Spleen (tissue), 11 donors: Measurements from ENCODE around the gene IGF1R. TPM values are rescaled to one million over a fixed set of nuclear protein-coding genes. Genes with fewer than 3 reads are reported as not detected.

ENCODE experiments used
- DNase-seq: peaks from one replicate; pipeline ENCODE4 v3.0.0-alpha.2; 2020
- H3K27ac ChIP-seq, 8 donors: fragments of 200-600 bp; sonication (generic) in 7 of 8; 1 replicate in 4 of 8; 2 replicates in 4 of 8; pipeline versions ENCODE4 v1.5.0 to v1.8.0; 2016 to 2021; ENCODE audit warnings: inconsistent platforms in 4 of 8, mild to moderate bottlenecking in 4 of 8, moderate library complexity in 1 of 8
- H3K27me3 ChIP-seq, 7 donors: fragments of 200-600 bp; sonication (generic) in 6 of 7; replicated peaks in 1 of 7; 1 replicate in 4 of 7; 2 replicates in 3 of 7; pipeline versions ENCODE4 v1.5.0 to v1.8.0; 2016 to 2021; ENCODE audit warnings: inconsistent platforms in 3 of 7, mild to moderate bottlenecking in 1 of 7
- H3K36me3 ChIP-seq, 6 donors: fragments of 200-600 bp; sonication (generic) in 5 of 6; 1 replicate in 4 of 6; 2 replicates in 2 of 6; pipeline versions ENCODE4 v1.5.0 to v1.8.0; 2016 to 2021; ENCODE audit warnings: inconsistent platforms in 2 of 6
- H3K4me1 ChIP-seq, 6 donors: fragments of 200-600 bp; sonication (generic) in 5 of 6; 1 replicate in 3 of 6; 2 replicates in 3 of 6; pipeline versions ENCODE4 v1.5.0 to v1.8.0; 2016 to 2021; ENCODE audit warnings: inconsistent platforms in 3 of 6
- H3K4me3 ChIP-seq, 8 donors: fragments of 200-600 bp; sonication (generic) in 7 of 8; 1 replicate in 4 of 8; 2 replicates in 4 of 8; pipeline versions ENCODE4 v1.5.0 to v1.8.0; 2016 to 2021; ENCODE audit warnings: inconsistent platforms in 4 of 8, mild to moderate bottlenecking in 4 of 8, moderate library complexity in 2 of 8
- H3K9me3 ChIP-seq, 8 donors: fragments of 200-600 bp; sonication (generic) in 7 of 8; 1 replicate in 4 of 8; 2 replicates in 4 of 8; pipeline versions ENCODE4 v1.5.0 to v1.8.0; 2016 to 2021; ENCODE audit warnings: inconsistent platforms in 4 of 8
- CTCF ChIP-seq, 11 experiments: fragments of 200-600 bp in 7 of 11; fragments of 450-650 bp in 4 of 11; sonication (generic) in 4 of 11; IDR thresholded peaks in 8 of 11; conservative IDR thresholded peaks in 3 of 11; 1 replicate in 7 of 11; 2 replicates in 4 of 11; pipeline versions ENCODE4 v1.4.0 to v1.8.0; 2016 to 2021; ENCODE audit warnings: antibody characterized with exemption in 11 of 11, inconsistent platforms in 4 of 11, mild to moderate bottlenecking in 1 of 11
- POLR2A ChIP-seq, 3 donors: fragments of 450-650 bp; IDR thresholded peaks; one replicate each; pipeline ENCODE4 v1.5.1; 2017; ENCODE audit warnings: antibody characterized with exemption in 3 of 3, mild to moderate bottlenecking in 1 of 3
- POLR2AphosphoS5 ChIP-seq, 3 donors: sonication (generic); formaldehyde crosslinking; IDR thresholded peaks; one replicate each; pipeline ENCODE4 v1.5.1; 2017; ENCODE audit warnings: antibody characterized with exemption in 3 of 3
- WGBS, 5 donors: extraction: QIAGEN DNeasy Blood & Tissue Kit in 3 of 5; methylation state at CpG; one replicate each; pipeline versions ENCODE4 v1.1.5 to v1.1.7; 2013 to 2018; 5-methylcytosine and 5-hydroxymethylcytosine counted together
- intact Hi-C: fragments of 100-400 bp; cut with DNase I; formaldehyde crosslinking; loops from one replicate; pipeline ENCODE4 v1.15.0; 2023; ENCODE audit warnings: low total_unique reads
- polyA plus RNA-seq, 3 donors: library from polyadenylated mRNA; stranded (reverse); fragments of 200-250 nt; gene quantifications; one replicate each; pipeline ENCODE4 v1.2.1, GENCODE V29; 2013
- total RNA-seq, 7 donors: library from RNA; depleted of rRNA in 3 of 7; stranded (reverse); fragments of >200 nt in 3 of 7; fragmentation: NEBNext Ultra II Directional in 4 of 7; extraction: Animal tissue kit (Norgen Biotek cat#: 25700) in 4 of 7; gene quantifications; one replicate each; pipeline versions ENCODE4 v1.1.0 to v1.2.1, GENCODE V29; 2016 to 2021
- donor health status: healthy with polysubstance abuse.
- donor health status: DM: no; HTN: no; CAD: no; lungs with moderate emphysema.
- donor health status: DM: no; HTN: no; CAD: no.
- donor health status: Bipolar disorder and iron deficiency.
- donor health status: healthy.
- donor health status: DM: no; HTN: no; CAD: no.
- donor health status: DM: yes; HTN: yes; CAD: no.

Gene IGF1R
- total and polyA plus RNA-seq, 10 donors, result 1.1 to 104 (median 53.1) TPM

DNA sequence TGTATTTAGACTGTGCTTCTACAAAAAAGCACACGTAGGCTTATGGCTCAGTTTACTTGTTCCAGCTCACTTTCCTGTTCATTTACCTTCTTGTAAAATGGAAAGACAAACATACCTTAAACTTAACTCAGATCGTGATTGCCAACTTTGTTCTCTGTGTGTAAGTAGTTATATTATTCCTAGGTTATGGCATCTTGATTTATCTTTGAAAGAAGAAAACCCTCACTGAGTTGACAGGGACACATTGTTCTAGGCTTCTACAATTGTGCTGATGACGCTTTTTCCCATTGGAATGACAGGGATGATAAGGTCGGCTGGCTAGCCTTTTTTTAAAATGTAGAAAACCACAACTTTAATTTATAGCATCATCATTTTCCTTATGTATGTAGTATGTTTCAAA, 140.7 kb downstream of the IGF1R start:
- no peak for DNase-seq
- H3K27ac ChIP-seq, result peak overlapping the region in 5 of 8 donors; percentile 10 to 78 (median 70)
- intact Hi-C loops, result no loop called here
- TF ChIP-seq POLR2A (IDR thresholded peaks at IDR 0.05) (no peak), POLR2AphosphoS5 (IDR thresholded peaks at IDR 0.05) (no peak), CTCF (IDR thresholded peaks at IDR 0.05 in 8 of 11, conservative IDR thresholded peaks at IDR 0.05 in 3 of 11) (no peak)
- no peaks in the 10 kb centered on the region for H3K9me3 ChIP-seq
- H3K27me3 ChIP-seq, result no peaks in the 10 kb centered on the region
- peaks cover 4 to 74% (median 25%) of the 10 kb centered on the region in 6 donors for H3K4me1 ChIP-seq
- 82 to 88% (median 85%) methylated on average over 4 of the region's 4 CpGs for WGBS, 5 donors
- H3K36me3 ChIP-seq, result no peaks in the 10 kb centered on the region
- no peak overlapping the region for H3K4me3 ChIP-seq

DNA sequence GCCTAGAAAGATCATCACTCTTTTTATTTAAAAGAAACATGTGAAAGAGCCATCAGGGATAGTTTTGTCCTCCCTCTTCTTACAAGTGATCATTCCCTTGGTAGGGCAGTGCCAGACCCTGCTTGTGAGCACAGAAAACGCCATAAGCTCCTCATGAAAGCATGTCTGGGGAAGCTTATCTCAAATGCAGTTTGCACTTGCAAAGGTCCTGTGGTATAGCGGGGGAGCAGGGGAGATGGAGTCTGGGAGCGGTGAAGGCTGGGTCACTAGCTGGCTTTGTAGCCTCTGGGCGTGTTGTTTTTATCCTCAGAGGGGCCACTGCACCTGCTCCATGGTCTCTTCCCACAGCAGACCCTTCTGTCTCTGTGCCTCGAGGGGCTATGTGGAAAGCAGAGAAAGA, 141.9 kb downstream of the IGF1R start:
- WGBS, 5 donors, result 79 to 92% (median 88%) methylated on average over 5 of the region's 5 CpGs
- DNase-seq, result no peak
- TF ChIP-seq CTCF (IDR thresholded peaks at IDR 0.05 in 8 of 11, conservative IDR thresholded peaks at IDR 0.05 in 3 of 11) (no peak), POLR2A (IDR thresholded peaks at IDR 0.05) (no peak), POLR2AphosphoS5 (IDR thresholded peaks at IDR 0.05) (no peak)
- Histone ChIP-seq H3K9me3 (no peaks in the 10 kb centered on the region), H3K4me3 (no peak overlapping the region), H3K36me3 (no peaks in the 10 kb centered on the region), H3K27ac (peak overlapping the region in 1 of 8 donors; percentile 78), H3K27me3 (no peaks in the 10 kb centered on the region), H3K4me1 (peaks cover 4 to 82% (median 26%) of the 10 kb centered on the region in 6 donors)
- intact Hi-C loops, result no loop called here

DNA sequence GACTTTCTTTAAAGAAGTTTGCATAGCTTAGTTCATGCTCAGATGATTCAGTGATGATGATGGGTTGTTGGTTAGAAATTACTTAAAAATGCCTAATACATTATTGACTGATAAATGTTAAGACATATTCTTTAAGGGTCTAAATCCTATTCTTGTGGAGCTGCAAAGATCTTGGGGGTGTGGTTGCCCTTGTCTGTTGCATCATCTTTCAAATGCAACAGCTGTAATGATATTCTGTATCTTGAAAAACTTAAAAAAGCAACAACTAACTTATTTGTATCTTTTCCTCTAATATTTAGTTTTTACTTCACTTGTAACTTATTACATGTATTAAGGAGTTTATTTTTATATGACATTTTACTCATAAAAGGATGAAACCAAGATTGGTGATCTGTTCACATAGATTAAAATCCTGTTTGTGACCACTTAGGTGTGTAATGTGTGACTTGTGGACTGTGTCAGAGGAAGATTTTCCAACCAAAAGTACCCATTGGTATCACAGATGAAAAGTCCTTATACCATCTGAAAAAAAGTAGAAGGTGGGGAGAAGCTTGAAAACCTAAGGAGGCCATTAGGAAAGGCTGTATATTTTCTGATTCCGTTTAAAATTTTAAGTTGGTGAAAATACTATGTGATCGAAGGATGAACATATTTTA, 142.8 kb downstream of the IGF1R start:
- no peak for TF ChIP-seq POLR2AphosphoS5 (IDR thresholded peaks at IDR 0.05)
- TF ChIP-seq CTCF (IDR thresholded peaks at IDR 0.05 in 8 of 11, conservative IDR thresholded peaks at IDR 0.05 in 3 of 11), result no peak
- no peak for TF ChIP-seq POLR2A (IDR thresholded peaks at IDR 0.05)
- intact Hi-C loops, result no loop called here
- WGBS, 5 donors, result 92 to 98% (median 94%) methylated on average over 2 of the region's 2 CpGs
- Histone ChIP-seq H3K9me3 (no peaks in the 10 kb centered on the region), H3K4me3 (no peak overlapping the region), H3K4me1 (peaks cover 4 to 90% (median 24%) of the 10 kb centered on the region in 6 donors), H3K27me3 (no peaks in the 10 kb centered on the region), H3K36me3 (no peaks in the 10 kb centered on the region), H3K27ac (no peak overlapping the region)
- DNase-seq, result no peak

- TF ChIP-seq POLR2A (IDR thresholded peaks at IDR 0.05) (no peak), POLR2AphosphoS5 (IDR thresholded peaks at IDR 0.05) (no peak), CTCF (IDR thresholded peaks at IDR 0.05 in 8 of 11, conservative IDR thresholded peaks at IDR 0.05 in 3 of 11) (no peak)
- Histone ChIP-seq H3K27ac (no peak overlapping the region), H3K36me3 (no peaks in the 10 kb centered on the region), H3K4me3 (no peak overlapping the region), H3K9me3 (no peaks in the 10 kb centered on the region), H3K4me1 (peaks cover 4 to 94% (median 23%) of the 10 kb centered on the region in 6 donors), H3K27me3 (no peaks in the 10 kb centered on the region)
- no peak for DNase-seq
- intact Hi-C loops, result no loop called here
These were observed 143.8 kb downstream of the IGF1R start for GRCh38 chr15:98792117-98792516.
